KOPT-K1 (cell line): ENCODE measurements around the gene TJP1.

Source experiments
- H3K27ac ChIP-seq: fragments of 200-600 bp; sonication (generic); 2 replicates; pipeline ENCODE4 v1.5.1; 2016; ENCODE audit warnings: antibody characterized with exemption, mild to moderate bottlenecking, low read depth, low read length; ENCODE audit not compliant: poor library complexity, severe bottlenecking
- H3K36me3 ChIP-seq: fragments of 200-600 bp; sonication (generic); 2 replicates; pipeline ENCODE4 v1.5.1; 2017; ENCODE audit warnings: antibody characterized with exemption, mild to moderate bottlenecking, low read length, moderate library complexity; ENCODE audit not compliant: insufficient read depth
- H3K9me3 ChIP-seq: fragments of 200-600 bp; sonication (generic); 2 replicates; pipeline ENCODE4 v1.5.1; 2017; ENCODE audit warnings: antibody characterized with exemption, low read length, mild to moderate bottlenecking; ENCODE audit not compliant: insufficient read depth, poor library complexity, severe bottlenecking

Gene TJP1

GRCh38 chr15:29852201-29852600, 29.9 kb upstream of the TJP1 start:
- Histone ChIP-seq H3K9me3 (peaks cover 4% of the 10 kb centered on the region), H3K36me3 (no peaks in the 10 kb centered on the region), H3K27ac (no peak overlapping the region)

DNA sequence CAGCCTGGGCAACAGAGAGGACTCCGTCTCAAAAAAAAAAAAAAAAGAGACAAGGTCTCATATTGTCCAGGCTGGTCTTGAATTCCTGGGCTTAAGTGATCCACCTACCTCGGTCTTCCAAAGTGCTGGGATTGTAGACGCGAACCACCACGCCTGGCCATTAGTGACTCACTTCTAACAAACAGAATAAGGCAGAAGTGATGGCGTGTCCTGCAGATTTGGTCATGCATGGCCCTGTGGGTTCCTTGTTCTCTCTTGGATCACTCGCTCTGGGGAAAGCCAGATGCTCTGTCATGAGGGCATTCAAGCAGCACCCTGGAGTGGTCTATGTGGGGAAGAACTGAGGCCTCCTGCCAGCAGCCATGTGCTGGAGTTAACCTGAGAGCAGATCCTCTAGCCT, 27.4 kb upstream of the TJP1 start:
- H3K27ac ChIP-seq: no peak overlapping the region
- H3K36me3 ChIP-seq: no peaks in the 10 kb centered on the region

GRCh38 chr15:29849218-29849617, 26.9 kb upstream of the TJP1 start:
- no peaks in the 10 kb centered on the region for H3K36me3 ChIP-seq
- H3K9me3 ChIP-seq: peaks cover 4% of the 10 kb centered on the region
- no peak overlapping the region for H3K27ac ChIP-seq

More for the DNA sequence above, 27.4 kb upstream of the TJP1 start:
- peaks cover 4% of the 10 kb centered on the region for H3K9me3 ChIP-seq

DNA sequence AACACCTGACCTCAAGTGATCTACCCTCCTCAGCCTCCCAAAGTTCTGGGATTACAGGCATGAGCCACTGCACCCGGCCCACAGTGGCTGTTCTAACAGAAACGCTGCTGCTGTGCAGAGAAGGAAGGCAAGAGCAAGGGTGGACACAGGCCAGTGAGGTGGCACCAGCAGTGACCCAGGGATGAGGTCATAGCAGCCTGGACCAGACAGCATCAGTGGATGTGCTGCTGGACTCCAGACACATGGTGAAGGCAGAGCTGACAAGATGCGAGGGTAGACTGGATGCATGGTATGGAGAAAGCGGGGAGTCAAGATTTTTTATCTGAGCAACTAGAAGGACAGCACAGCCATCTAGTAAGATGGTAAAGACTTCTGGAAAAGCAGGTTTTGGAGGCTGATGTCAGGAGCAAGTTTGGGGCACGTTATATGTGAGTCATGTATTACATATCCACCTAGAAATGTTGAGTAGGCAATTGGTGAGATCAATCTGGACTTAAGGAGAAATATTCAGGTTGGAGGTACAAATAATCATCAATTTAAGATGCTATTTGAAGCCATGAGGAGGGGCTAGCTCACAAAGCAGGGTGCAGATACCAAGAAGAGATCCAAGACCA, 22.1 kb upstream of the TJP1 start:
- Histone ChIP-seq H3K36me3 (no peaks in the 10 kb centered on the region), H3K27ac (no peak overlapping the region), H3K9me3 (peaks cover 4% of the 10 kb centered on the region)

GRCh38 chr15:29842290-29842689, 20.0 kb upstream of the TJP1 start:
- Histone ChIP-seq H3K27ac (no peak overlapping the region), H3K9me3 (no peaks in the 10 kb centered on the region), H3K36me3 (no peaks in the 10 kb centered on the region)

- no peaks in the 10 kb centered on the region for H3K36me3 ChIP-seq
- no peaks in the 10 kb centered on the region for H3K9me3 ChIP-seq
- no peak overlapping the region for H3K27ac ChIP-seq
Observed at GRCh38 chr15:29840926-29841325, 18.7 kb upstream of the TJP1 start.

- no peaks in the 10 kb centered on the region for H3K36me3 ChIP-seq
- no peaks in the 10 kb centered on the region for H3K9me3 ChIP-seq
- no peak overlapping the region for H3K27ac ChIP-seq
Observed at GRCh38 chr15:29840054-29840453, 17.8 kb upstream of the TJP1 start.

- Histone ChIP-seq H3K27ac (no peak overlapping the region), H3K9me3 (no peaks in the 10 kb centered on the region), H3K36me3 (no peaks in the 10 kb centered on the region)
Observed at GRCh38 chr15:29838352-29839010, 16.2 kb upstream of the TJP1 start.

DNA sequence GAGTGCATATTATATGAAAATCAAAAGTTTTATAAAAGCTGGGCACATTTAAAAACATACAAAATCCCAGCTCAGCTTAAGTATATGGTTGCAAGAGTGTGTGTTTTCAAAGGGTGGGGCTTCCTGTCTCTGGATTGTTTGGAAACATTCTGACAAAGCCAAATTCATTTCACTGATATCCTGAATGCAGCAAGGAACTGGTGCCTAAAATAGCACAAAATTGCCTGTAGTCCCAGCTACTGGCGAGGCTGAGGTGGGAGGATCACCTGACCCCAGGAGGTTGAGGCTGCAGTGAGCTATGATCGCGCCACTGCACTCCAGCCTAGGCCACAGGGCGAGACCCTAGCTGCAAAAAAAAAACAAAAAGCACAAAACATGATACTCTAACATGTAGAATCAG, 13.0 kb upstream of the TJP1 start:
- Histone ChIP-seq H3K9me3 (no peaks in the 10 kb centered on the region), H3K27ac (no peak overlapping the region), H3K36me3 (no peaks in the 10 kb centered on the region)

GRCh38 chr15:29832709-29833108, 10.4 kb upstream of the TJP1 start:
- no peaks in the 10 kb centered on the region for H3K9me3 ChIP-seq
- H3K27ac ChIP-seq: no peak overlapping the region
- H3K36me3 ChIP-seq: no peaks in the 10 kb centered on the region

- H3K27ac ChIP-seq: no peak overlapping the region
- no peaks in the 10 kb centered on the region for H3K36me3 ChIP-seq
- no peaks in the 10 kb centered on the region for H3K9me3 ChIP-seq
Observed at GRCh38 chr15:29826908-29827820, 4.9 kb upstream of the TJP1 start.

DNA sequence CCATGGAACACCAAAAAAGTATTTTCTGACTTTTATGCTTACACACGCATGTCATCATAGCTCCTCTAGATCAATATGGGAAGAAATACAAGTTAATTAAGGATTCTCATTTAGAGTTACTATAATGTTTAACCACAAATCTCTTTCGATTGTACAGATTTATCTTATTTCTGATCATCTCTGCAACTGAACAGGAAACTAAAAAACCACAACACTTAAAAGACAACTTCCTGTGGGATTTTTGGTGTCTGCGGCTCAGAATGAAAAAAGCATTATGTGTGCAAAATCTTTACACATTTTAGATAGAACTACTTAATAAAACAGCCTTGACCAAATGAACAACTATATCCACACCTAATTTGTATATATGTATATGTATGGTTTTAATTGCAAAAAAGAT, 3.0 kb upstream of the TJP1 start:
- Histone ChIP-seq H3K27ac (no peak overlapping the region), H3K36me3 (no peaks in the 10 kb centered on the region), H3K9me3 (no peaks in the 10 kb centered on the region)

DNA sequence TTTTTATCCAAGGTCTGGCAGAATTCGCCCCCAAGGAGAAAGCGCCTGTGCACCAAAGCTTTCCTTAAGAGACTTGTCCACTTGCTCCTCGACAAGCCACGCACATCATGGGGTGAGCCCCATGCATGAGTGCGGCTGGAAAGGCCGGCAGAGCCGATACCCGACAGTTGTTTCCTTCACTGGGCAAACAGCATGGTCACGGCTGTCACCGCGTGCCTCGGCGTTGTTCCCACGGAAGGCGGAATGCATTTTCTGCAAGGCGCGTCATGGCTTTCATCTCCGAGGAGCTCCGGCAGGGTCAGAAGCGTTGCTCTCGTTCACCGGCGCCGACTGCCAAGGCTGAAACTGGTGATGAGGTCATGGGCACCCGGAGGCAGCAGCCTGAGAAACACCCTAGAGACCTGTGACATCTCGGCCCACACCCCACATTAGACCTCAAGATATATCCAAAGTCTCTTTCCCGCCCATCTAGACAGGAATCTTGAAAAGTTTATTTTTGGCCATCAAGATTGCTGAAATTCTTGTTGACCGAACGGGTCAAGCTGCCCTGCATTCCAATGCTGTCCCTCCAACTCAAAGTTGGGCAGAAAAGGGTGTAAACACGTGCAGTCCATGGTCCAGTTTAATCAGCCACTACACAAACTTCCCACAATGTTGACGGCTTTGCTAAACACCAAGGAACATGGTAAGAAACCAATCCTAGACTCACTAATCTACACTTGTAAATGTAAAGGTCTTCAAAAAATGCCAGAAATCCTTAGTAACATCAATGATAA, 604 bp upstream of the TJP1 start:
- no peaks in the 10 kb centered on the region for H3K9me3 ChIP-seq
- no peaks in the 10 kb centered on the region for H3K36me3 ChIP-seq
- no peak overlapping the region for H3K27ac ChIP-seq

GRCh38 chr15:29821416-29822099, 710 bp downstream of the TJP1 start:
- Histone ChIP-seq H3K9me3 (no peaks in the 10 kb centered on the region), H3K27ac (no peak overlapping the region), H3K36me3 (no peaks in the 10 kb centered on the region)
